ENCODE results near the gene RABGAP1L.
A peak's percentile ranks its signal among the peaks of the same experiment; 100 is the strongest.
"Not testable (repeated sequence)": the region's sequence is repeated elsewhere in the genome, so short reads cannot be mapped to it uniquely, and the experiment has no call there.

The RABGAP1L gene

DNA sequence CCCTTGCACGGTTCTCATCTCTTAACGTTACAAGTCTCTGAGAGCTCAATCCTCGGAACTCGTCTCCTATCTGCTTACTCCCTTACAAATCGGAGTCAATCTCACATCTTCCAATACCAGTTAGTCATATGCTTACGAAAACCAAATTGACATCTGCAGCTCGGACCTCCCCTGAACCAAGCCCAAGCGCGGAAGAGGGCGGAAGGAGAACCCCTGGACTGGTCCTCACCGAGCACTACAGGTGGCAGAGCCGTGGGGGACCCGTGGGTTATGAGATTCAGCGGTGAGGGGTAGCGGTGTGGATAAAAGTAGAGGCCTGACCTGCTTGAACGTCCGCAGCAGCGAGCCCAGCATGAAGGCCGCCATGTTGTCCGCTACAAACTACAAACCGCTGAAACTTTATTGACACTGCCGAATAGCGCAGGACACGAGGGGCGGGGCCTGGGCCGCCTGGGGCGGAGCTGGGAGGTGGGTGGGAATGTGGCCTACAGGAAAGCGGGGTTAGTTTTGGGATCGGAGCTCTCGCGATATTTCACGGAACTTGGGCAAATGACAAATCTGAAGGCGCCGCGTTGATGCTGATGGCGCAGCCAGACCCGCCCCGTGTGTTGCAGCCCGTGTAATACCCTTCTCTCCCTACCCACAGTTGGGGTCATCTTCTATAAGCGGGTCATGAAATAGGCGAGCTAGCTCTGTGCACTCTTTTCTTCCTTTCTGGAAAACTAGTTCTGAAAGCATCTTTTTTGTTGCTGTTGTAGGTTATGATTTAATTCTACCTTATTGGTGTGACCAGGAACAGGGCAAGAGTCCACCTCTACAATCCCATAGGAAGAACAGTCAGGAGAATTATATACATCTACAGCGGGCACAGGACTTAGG is 864.0 kb downstream of the RABGAP1L start, which contains the start of gene MRPS14:
Gene MRPS14, minus strand, starts transcription at position 383 of the 879 bp plus-strand sequence. Its CDS starts 17 bp downstream, at position 366.
- peak; percentile 92 for DNase-seq (ENCODE audit: low read depth)
- H3K4me3 ChIP-seq (ENCODE audit: low read length): peak within 1 kb of the TSS; percentile 97
- TF ChIP-seq, protein P1, sequence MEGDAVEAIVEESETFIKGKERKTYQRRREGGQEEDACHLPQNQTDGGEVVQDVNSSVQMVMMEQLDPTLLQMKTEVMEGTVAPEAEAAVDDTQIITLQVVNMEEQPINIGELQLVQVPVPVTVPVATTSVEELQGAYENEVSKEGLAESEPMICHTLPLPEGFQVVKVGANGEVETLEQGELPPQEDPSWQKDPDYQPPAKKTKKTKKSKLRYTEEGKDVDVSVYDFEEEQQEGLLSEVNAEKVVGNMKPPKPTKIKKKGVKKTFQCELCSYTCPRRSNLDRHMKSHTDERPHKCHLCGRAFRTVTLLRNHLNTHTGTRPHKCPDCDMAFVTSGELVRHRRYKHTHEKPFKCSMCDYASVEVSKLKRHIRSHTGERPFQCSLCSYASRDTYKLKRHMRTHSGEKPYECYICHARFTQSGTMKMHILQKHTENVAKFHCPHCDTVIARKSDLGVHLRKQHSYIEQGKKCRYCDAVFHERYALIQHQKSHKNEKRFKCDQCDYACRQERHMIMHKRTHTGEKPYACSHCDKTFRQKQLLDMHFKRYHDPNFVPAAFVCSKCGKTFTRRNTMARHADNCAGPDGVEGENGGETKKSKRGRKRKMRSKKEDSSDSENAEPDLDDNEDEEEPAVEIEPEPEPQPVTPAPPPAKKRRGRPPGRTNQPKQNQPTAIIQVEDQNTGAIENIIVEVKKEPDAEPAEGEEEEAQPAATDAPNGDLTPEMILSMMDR (conservative IDR thresholded peaks at IDR 0.05; ENCODE audit: low read depth, low read length): no peak

DNA sequence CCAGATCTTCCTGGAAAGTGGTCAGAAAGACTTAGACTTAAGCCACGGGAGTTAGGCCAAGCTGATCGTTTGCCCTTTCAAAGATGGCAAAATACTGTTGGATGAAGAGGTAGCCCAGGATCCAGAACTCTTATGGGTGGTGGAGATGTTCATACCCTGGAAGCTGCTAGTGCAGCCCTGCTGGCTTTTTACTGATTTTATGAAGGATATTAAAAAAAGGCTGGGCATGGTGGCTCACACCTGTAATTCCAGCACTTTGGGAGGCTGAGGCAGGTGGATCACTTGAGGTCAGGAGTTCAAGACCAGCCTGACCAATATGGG is 864.6 kb downstream of the RABGAP1L start:
- DNase-seq (ENCODE audit: low read depth): not testable (repeated sequence)
- peak overlapping the region; percentile 97 for H3K4me3 ChIP-seq (ENCODE audit: low read length)

DNA sequence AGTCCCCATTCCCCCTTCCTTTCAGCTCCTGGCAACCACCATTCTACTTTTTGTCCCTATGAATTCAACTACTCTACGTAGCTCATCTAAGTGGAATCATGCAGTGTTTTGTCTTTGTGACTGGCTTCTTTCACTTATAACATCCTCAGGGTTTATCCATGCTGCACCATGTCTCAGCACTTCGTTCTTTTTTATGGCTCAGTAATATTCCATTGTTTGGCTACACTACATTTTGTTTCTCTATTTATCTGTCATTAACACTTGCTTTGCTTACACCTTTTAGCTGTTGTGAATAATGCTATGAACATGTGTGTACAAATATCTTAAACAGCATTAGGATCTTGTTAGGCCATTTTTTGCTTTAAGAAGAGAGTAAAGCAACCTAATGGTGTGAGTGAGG is 865.5 kb downstream of the RABGAP1L start:
- DNase-seq (ENCODE audit: low read depth): no peak
- TF ChIP-seq, protein P1 (conservative IDR thresholded peaks at IDR 0.05; ENCODE audit: low read depth, low read length): no peak
- H3K4me3 ChIP-seq (ENCODE audit: low read length): no peak overlapping the region

DNA sequence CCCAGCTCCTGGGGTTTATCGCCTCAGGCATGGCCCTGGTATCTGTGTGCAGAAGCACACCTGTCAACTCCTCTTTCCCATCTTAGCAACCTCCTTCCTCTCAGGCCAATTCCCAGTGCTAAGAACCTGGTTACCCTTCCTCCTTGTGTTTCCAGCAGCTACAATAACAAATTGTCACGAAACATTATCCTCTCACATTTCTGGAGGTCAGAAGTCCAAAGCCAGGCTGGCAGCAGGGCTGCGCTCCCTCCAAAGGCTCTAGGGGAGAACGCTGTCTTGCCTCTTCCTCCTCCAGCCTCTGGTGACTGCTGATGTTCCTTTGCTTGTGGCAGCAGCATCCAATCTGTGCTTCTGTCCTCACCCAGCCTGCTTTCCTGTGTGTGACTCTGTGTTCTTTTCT is 874.6 kb downstream of the RABGAP1L start:
- no peak for DNase-seq (ENCODE audit: low read depth)
- H3K4me3 ChIP-seq (ENCODE audit: low read length): no peak overlapping the region
- TF ChIP-seq, protein P1 (conservative IDR thresholded peaks at IDR 0.05; ENCODE audit: low read depth, low read length): no peak

DNA sequence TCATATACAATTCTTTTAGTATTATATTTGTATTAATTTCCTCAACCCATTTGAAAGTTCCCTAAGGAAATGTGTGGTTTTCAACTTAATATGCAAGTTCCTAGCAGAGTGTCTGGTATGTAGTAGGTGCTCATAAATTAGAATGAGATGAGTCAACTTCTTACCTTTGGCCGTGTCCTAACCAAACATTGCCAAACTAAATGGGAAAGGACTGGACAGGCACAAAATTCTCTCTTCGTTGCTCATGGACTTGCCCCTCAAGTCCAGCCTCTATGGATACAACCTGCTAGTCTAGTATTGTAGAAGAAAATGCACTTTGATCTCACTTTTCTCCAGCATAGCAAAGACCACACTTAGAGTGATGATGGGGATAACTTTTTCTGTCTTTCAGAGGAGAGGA is 875.5 kb downstream of the RABGAP1L start:
- TF ChIP-seq, protein P1 (conservative IDR thresholded peaks at IDR 0.05; ENCODE audit: low read depth, low read length): no peak
- no peak overlapping the region for H3K4me3 ChIP-seq (ENCODE audit: low read length)
- no peak for DNase-seq (ENCODE audit: low read depth)

DNA sequence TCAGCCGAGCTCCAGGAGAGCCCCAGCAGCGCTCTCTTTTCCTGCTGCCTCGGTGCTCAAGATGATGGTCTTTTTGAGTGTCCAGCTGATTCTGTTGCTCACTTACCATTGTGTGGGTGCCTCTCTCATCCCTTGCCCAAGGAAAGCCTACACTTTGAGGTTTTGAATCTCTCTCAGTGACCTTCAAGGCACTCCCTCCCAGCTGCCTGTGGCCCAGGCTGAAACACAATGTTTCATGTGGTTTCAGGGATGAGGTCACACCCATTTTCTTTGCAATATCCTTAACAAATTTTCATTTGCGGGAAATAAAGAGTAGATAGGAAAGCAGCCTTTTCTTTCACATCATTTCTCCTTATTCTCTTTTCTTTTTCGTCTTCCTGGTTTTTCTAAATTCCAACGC is 876.5 kb downstream of the RABGAP1L start:
- TF ChIP-seq, protein P1 (conservative IDR thresholded peaks at IDR 0.05; ENCODE audit: low read depth, low read length): no peak
- no peak for DNase-seq (ENCODE audit: low read depth)
- H3K4me3 ChIP-seq (ENCODE audit: low read length): no peak overlapping the region

DNA sequence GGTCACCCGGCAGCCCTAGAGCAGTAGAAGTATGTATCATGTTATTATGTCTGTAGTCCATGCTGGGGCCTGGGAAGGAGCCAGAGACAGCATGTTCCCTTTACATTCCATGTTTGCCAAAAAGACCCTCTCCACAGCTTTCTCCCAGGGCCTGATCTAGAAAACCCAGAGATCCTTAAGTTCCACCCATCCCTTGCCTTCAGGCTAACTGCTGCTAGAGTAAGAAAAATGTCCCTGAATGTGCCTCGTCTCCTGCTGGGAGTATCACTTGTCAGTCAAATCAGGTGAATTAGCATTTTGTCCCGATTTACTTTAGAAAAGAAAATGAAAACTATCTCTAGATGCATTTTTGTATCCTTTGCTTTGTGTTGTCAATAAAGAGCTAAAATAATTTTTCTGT is 877.2 kb downstream of the RABGAP1L start:
- TF ChIP-seq, protein P1 (conservative IDR thresholded peaks at IDR 0.05; ENCODE audit: low read depth, low read length): no peak
- H3K4me3 ChIP-seq (ENCODE audit: low read length): no peak overlapping the region
- no peak for DNase-seq (ENCODE audit: low read depth)

All from retinal pigment epithelial cell (primary cell).